ENCODE measurements around the gene OR10H5. TPM values are rescaled to one million over a fixed set of nuclear protein-coding genes. Genes with fewer than 3 reads are reported as not detected.
"Not testable (repeated sequence)": the region's sequence is repeated elsewhere in the genome, so short reads cannot be mapped to it uniquely, and the experiment has no call there.

OR10H5 gene
- total RNA-seq, 2 experiments from 2014 or later = not detected

DNA sequence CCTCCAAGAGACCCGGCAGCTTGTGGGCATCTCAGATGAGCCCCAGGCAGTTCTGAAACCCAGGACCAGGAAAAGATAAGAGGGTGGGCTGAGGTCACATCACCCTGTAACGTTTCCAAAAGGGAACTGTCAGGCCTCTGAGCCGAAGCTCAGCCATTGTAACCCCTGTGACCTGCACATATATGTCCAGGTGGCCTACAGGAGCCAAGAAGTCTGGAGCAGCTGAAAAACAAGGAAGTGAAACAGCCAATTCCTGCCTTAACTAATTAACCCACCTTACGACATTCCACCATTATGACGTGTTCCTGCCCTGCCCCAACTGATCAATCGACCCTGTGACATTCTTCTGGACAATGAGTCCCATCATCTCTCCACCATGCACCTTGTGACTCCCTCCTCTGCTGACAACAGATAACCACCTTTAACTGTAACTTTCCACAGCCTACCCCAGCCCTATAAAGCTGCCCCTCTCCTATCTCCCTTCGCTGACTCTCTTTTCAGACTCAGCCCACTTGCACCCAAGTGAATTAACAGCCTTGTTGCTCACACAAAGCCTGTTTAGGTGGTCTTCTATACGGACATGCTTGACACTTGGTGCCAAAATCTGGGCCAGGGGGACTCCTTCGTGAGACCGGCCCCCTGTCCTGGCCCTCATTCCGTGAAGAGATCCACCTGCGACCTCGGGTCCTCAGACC lies 41.3 kb downstream of the OR10H5 start:
- POLR2A ChIA-PET; H3K9me3 Mint-ChIP-seq; H3K4me1 Mint-ChIP-seq; H3K27ac Mint-ChIP-seq; H3K27me3 Mint-ChIP-seq; ATAC-seq (ENCODE audit: low read depth); H3K4me3 Mint-ChIP-seq; DNase-seq; H3K36me3 Mint-ChIP-seq: not testable (repeated sequence)

DNA sequence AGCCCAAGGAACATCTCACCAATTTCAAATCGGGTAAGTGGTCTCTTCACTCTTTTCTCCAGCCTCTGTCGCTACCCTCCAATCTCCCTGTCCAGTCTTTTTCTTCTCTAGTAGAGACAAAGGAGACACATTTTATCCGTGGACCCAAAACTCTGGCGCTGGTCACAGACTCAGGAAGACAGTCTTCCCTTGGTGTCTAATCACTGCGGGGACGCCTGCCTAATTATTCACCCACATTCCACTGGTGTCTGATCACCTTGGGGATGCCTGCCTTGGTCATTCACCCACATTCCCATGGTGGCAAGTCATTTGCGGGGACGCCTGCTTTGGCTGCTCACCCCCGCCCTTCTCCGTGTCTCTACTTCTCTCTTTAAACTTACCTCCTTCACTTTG lies 41.8 kb downstream of the OR10H5 start:
- Mint-ChIP-seq H3K36me3 (no peaks in the 10 kb centered on the region), H3K27me3 (no peaks in the 10 kb centered on the region), H3K4me1 (no peaks in the 10 kb centered on the region), H3K9me3 (no peaks in the 10 kb centered on the region), H3K27ac (no peak overlapping the region), H3K4me3 (no peak overlapping the region)
- ATAC-seq (ENCODE audit: low read depth) (no peak), DNase-seq (no peak)
- POLR2A ChIA-PET = no interaction called here

DNA sequence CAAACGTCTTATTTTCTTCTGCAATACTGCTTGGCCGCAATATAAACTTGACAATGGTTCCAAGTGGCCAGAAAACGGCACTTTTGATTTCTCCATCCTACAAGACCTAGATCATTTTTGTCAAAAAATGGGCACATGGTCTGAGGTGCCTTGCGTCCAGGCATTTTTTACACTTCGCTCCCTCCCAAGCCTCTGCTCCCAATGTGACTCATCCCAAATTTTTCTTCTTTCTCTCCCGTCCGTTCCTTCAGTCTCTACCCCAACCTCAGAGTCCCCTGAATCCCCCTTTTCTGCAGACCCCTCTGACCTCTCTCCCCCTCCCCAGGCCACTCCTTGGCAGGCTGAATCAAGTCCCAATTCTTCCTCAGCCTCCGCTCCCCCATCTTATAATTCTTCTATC lies 42.3 kb downstream of the OR10H5 start:
- no peaks in the 10 kb centered on the region for H3K36me3 Mint-ChIP-seq
- POLR2A ChIA-PET = no interaction called here
- no peak overlapping the region for H3K27ac Mint-ChIP-seq

DNA sequence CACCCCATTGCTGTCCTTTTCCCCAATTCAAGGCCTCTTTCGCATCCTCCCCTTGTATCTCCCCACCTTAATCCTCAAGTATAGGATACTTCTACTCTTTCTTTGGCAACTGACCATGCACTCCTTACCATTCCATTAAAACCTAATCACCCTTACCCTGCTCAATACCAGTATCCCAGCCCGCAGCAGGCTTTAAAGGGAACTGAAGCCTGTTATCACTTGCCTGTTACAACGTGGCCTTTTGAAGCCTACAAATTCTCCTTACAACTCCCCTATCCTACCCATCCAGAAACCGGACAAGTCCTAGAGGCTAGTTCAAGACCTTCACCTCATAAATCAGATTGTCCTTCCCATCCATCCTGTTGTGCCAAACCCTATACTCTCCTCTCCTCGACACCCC lies 44.2 kb downstream of the OR10H5 start:
- ATAC-seq (ENCODE audit: low read depth) (no peak), DNase-seq (no peak)
- peaks cover 3% of the 10 kb centered on the region for H3K27me3 Mint-ChIP-seq
- POLR2A ChIA-PET = no interaction called here
- H3K4me3 Mint-ChIP-seq = no peak overlapping the region
- H3K9me3 Mint-ChIP-seq = no peaks in the 10 kb centered on the region
- H3K4me1 Mint-ChIP-seq = peaks cover 9% of the 10 kb centered on the region
- no peak overlapping the region for H3K27ac Mint-ChIP-seq
- peaks cover 2% of the 10 kb centered on the region for H3K36me3 Mint-ChIP-seq

More for the DNA sequence above, 42.3 kb downstream of the OR10H5 start:
- H3K4me1 Mint-ChIP-seq = no peaks in the 10 kb centered on the region
- DNase-seq = no peak
- H3K4me3 Mint-ChIP-seq = no peak overlapping the region
- no peaks in the 10 kb centered on the region for H3K9me3 Mint-ChIP-seq
- no peak for ATAC-seq (ENCODE audit: low read depth)
- H3K27me3 Mint-ChIP-seq = no peaks in the 10 kb centered on the region

DNA sequence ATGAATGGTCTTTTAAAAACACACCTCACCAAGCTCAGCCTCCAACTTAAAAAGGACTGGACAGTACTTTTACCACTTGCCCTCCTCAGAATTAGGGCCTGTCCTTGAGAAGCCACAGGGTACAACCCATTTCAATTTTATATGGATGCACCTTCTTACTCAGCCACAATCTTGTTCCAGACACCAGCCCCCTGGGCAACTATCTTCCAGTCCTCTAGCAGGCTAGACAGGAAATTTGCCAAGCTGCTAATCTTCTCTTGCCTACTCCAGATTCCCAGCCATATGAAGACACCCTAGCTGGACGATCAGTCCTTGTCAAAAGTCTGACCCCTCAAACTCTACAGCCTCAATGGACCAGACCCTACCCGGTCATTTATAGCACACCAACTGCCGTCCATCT lies 46.8 kb downstream of the OR10H5 start:
- not testable (repeated sequence) for H3K4me3 Mint-ChIP-seq; H3K27me3 Mint-ChIP-seq; DNase-seq; H3K27ac Mint-ChIP-seq; H3K36me3 Mint-ChIP-seq; ATAC-seq (ENCODE audit: low read depth); H3K9me3 Mint-ChIP-seq
- H3K4me1 Mint-ChIP-seq = peaks cover 18% of the 10 kb centered on the region
- POLR2A ChIA-PET = interaction anchor here (0.8 kb wide), 1 partner anchor 10 kb away, joined by 3 read pairs; no protein-coding TSS in a partner anchor

DNA sequence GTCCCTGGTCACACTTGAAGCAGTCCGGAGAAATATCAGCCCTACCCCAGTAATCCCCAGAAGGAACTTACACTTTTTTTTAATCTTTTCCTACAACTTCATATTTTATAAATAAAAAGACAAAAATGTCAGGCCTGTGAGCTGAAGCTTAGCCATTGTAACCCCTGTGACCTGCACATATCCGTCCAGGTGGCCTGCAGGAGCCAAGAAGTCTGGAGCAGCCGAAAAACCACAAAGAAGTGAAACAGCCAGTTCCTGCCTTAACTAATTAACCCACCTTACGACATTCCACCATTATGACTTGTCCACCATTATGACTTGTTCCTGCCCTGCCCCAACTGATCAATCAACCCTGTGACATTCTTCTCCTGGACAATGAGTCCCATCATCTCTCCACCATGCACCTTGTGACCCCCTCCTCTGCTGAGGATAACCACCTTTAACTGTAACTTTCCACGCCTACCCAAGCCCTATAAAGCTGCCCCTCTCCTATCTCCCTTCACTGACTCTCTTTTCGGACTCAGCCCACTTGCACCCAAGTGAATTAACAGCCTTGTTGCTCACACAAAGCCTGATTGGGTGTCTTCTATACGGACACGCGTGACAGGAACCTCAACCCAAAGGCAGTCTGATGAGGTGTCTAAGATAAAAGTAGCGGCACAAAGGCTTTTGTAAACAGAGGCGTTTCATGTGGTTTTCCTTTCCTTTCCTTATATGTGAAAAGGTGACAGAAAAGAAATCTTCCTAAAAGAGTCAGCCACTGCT lies 48.3 kb downstream of the OR10H5 start:
- Mint-ChIP-seq H3K4me3 (peak overlapping the region; percentile 97), H3K27ac (peak overlapping the region; percentile 100), H3K4me1 (peaks cover 18% of the 10 kb centered on the region)
- POLR2A ChIA-PET = interaction anchor here (1.4 to 1.8 kb wide), 2 partner anchors 22 to 274 kb away, joined by 3 to 5 read pairs; no protein-coding TSS in a partner anchor
- ATAC-seq (ENCODE audit: low read depth) (peak; percentile 27), DNase-seq (peak; percentile 42)
- H3K36me3 Mint-ChIP-seq, H3K27me3 Mint-ChIP-seq, H3K9me3 Mint-ChIP-seq: not testable (repeated sequence)

DNA sequence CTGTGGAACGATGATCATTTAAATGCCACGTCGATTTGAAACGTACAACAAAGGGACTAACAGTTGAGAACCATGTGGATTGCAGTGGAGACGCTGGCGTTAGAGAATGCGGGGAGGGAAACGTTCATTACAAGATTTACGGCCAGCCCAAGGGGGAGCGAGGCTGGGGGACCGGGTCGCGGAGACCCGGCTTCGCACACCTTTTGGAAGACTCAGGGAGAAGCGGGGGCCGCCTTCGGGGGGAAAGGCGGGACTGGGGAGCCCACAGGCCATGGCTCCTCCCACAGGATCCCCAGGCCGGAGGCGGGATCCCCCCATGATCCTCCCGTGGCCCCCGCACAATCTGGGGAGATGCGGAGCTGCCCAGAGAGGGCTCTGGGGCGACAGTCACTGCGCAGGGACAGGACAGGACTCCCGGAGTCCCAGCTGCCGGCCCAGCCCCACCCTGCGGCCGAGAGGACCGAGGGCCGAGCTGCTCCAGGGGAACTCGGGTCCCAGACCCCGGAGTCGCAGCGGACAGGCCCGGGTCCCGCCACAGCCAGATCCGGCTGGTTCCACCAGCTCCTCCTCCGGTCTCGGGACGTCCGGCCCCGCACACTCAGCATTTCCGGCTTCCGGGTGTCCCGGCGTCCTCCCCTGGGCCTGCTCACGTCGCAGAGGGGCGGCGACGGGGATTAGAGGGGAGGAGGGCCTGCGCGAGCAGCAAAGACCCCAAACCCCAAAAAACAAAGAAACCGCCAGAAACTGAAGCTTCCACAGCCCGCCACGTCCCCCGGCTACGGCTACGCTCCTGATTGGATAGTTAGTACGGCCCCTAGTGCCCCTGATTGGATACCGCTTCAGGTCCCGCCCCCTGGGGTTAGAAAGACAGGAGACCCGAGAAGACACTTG lies 49.1 kb downstream of the OR10H5 start:
- Mint-ChIP-seq H3K4me3 (peak overlapping the region; percentile 97), H3K27ac (peak overlapping the region; percentile 100), H3K36me3 (peaks cover 2% of the 10 kb centered on the region), H3K4me1 (peaks cover 18% of the 10 kb centered on the region), H3K27me3 (peaks cover 3% of the 10 kb centered on the region), H3K9me3 (no peaks in the 10 kb centered on the region)
- POLR2A ChIA-PET = interaction anchor here (0.6 to 2.3 kb wide), 19 partner anchors 10 to 488 kb away, joined by 3 to 9 read pairs (median 3); partner anchors contain the start of genes FAM32A, KLF2 and TPM4
- DNase-seq = peak; percentile 89
- ATAC-seq (ENCODE audit: low read depth) = peak; percentile 93

DNA sequence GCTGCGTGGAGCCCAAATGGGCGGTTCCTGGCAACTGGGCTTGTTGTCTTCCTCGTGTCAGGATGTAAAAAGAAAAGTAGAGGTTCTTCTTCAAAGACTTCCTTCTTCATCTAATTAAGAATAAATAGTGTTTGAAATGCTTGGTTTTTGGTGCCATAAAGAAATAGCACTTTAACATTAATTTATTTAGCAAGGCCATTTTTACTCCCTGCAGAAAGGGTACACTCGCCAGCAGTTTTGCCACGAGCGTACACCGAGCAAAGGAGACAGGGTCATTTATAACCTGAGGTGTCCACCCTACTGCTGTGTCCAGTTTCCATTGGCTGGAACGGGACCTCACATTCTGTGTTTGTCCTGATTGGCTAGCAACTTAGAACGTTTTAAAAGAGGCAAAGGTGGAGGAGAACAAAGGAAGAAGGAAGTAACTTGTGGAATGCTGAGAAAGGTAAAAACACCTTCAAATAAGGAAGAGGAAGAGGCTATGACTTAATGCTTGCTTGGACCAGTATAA lies 49.8 kb downstream of the OR10H5 start:
- POLR2A ChIA-PET = interaction anchor here (0.6 to 2.3 kb wide), 15 partner anchors 9 to 363 kb away, joined by 3 to 9 read pairs (median 3); partner anchors contain the start of genes FAM32A and TPM4
- H3K9me3 Mint-ChIP-seq = no peaks in the 10 kb centered on the region
- peaks cover 2% of the 10 kb centered on the region for H3K36me3 Mint-ChIP-seq
- H3K4me3 Mint-ChIP-seq = peak overlapping the region; percentile 97
- H3K27ac Mint-ChIP-seq = peak overlapping the region; percentile 100
- peaks cover 3% of the 10 kb centered on the region for H3K27me3 Mint-ChIP-seq
- DNase-seq = no peak
- peaks cover 18% of the 10 kb centered on the region for H3K4me1 Mint-ChIP-seq
- peak; percentile 2 for ATAC-seq (ENCODE audit: low read depth)

DNA sequence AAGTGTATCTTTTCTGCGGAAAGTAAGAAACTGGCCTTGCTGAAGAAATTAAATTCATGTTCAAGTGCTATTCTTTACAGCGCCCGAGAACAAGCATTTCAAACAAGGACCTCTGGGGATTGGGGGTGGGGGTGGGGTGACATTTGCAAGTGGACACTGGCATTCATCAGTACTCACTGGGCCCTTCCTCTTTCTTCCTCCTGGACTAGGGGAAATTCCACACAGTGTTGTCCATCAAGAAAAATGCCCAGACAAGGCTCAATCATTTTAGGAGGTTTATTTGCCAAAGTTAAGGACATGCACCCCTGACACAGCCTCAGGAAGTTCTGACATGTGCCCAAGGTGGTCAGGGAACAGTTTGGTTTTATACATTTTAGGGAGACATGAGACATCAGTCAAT lies 50.9 kb downstream of the OR10H5 start:
- Mint-ChIP-seq H3K27me3 (peaks cover 3% of the 10 kb centered on the region), H3K27ac (no peak overlapping the region), H3K36me3 (peaks cover 2% of the 10 kb centered on the region), H3K9me3 (no peaks in the 10 kb centered on the region), H3K4me1 (peaks cover 23% of the 10 kb centered on the region), H3K4me3 (peak overlapping the region; percentile 9)
- DNase-seq (no peak), ATAC-seq (ENCODE audit: low read depth) (no peak)
- POLR2A ChIA-PET = interaction anchor here (2.3 kb wide), 1 partner anchor 232 kb away, joined by 8 read pairs; no protein-coding TSS in a partner anchor

DNA sequence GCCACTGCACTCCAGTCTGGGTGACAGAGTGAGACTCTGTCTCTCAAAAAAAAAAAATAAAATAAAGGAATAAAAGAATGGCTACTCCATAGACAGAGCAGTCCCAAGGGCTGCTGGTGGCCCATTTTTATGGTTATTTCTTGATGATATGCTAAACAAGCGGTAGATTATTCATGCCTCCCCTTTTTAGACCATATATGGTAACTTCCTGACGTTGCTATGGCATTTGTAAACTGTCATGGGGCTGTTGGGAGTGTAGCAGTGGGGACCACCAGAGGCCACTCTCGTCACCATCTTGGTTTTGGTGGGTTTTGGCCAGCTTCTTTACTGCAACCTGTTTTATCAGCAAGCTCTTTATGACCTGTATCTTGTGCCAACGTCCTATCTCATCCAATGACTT lies 52.4 kb downstream of the OR10H5 start:
- H3K9me3 Mint-ChIP-seq; DNase-seq; H3K27me3 Mint-ChIP-seq; ATAC-seq (ENCODE audit: low read depth); H3K4me3 Mint-ChIP-seq; H3K36me3 Mint-ChIP-seq: not testable (repeated sequence)
- Mint-ChIP-seq H3K27ac (peak overlapping the region; percentile 39), H3K4me1 (peaks cover 32% of the 10 kb centered on the region)
- POLR2A ChIA-PET = interaction anchor here (0.7 kb wide), 1 partner anchor 235 kb away, joined by 5 read pairs; no protein-coding TSS in a partner anchor

DNA sequence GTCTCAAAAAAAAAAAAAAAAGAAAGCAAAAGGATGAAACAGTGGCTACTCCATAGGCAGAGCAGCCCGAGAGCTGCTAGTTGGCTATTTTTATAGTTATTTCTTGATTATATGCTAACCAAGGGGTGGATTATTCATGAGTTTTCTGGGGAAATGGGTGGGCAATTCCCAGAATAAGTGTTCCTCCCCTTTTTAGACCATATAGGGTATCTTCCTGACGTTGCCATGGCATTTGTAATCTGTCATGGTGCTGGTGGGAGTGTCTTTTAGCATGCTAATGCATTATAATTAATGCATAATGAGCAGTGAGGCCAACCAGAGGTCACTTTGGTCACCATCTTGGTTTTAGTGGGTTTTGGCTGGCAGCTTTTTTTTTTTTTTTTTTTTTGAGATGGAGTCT lies 53.4 kb downstream of the OR10H5 start:
- Mint-ChIP-seq H3K36me3 (peaks cover 1% of the 10 kb centered on the region), H3K4me1 (peaks cover 35% of the 10 kb centered on the region), H3K9me3 (no peaks in the 10 kb centered on the region), H3K27ac (no peak overlapping the region), H3K4me3 (no peak overlapping the region), H3K27me3 (peaks cover 4% of the 10 kb centered on the region)
- POLR2A ChIA-PET = interaction anchor here (0.7 kb wide), 1 partner anchor 317 kb away, joined by 3 read pairs; no protein-coding TSS in a partner anchor
- ATAC-seq (ENCODE audit: low read depth) (no peak), DNase-seq (no peak)

DNA sequence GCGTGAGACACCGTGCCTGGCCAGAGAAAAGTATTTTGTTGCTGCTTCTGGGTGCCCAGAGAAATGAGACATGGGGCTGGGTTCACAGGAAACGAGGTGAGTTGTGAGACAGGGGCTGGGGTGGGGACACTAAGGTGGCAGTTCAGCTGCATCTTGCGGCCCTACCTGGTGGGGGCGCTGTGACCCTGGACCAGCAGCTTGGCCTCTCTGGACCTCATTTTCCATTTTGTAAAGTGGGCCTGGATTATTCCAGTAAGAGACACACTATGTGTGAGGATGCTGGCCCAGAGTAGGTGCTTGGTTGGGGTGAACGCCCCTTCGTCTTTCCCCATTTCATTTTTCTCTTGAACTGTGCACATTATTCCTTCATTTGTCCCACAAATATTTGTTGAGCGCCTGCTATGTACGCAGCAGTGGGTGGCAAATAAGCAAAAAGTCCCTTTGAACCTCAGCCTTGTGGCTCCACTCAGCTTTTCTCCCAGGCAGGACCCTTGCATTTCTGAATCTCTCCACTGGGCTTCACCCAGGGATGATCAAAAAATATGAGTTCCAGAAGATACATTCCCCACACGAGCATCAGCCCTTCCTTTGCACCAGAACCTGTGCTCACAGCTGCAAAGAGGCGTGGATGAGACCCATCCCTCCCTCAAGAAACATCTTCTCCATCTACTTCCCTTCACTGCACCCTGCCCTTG lies 54.6 kb downstream of the OR10H5 start:
- Mint-ChIP-seq H3K9me3 (no peaks in the 10 kb centered on the region), H3K27ac (no peak overlapping the region), H3K4me3 (no peak overlapping the region), H3K4me1 (peaks cover 33% of the 10 kb centered on the region), H3K36me3 (no peaks in the 10 kb centered on the region), H3K27me3 (peaks cover 6% of the 10 kb centered on the region)
- DNase-seq (peak; percentile 44), ATAC-seq (ENCODE audit: low read depth) (no peak)
- POLR2A ChIA-PET = no interaction called here

Measured in activated naive CD8-positive, alpha-beta T cell treated with anti-CD3 and anti-CD28 coated beads, Interleukin-2, amount 10 ng/mL, durations not matched to agents 7 days and 5 days (primary cell).